Endodermal cell (in vitro differentiated cells): ENCODE data around the gene ZNF532. TPM values are rescaled to one million over a fixed set of nuclear protein-coding genes. Genes with fewer than 3 reads are reported as not detected.

Source experiments
- DNase-seq: peaks from one replicate; pipeline ENCODE4 v3.0.0-alpha.2; 2017
- H3K27ac ChIP-seq: 2 replicates; pipeline ENCODE4 v1.5.1; 2013; ENCODE audit warnings: mild to moderate bottlenecking, low read depth, low read length, moderate library complexity
- H3K27me3 ChIP-seq: 2 replicates; pipeline ENCODE4 v1.6.1; 2013; ENCODE audit warnings: mild to moderate bottlenecking, low read length, moderate library complexity; ENCODE audit not compliant: insufficient read depth, control insufficient read depth, poor library complexity, severe bottlenecking
- H3K36me3 ChIP-seq: 2 replicates; pipeline ENCODE4 v1.7.0; 2013; ENCODE audit warnings: mild to moderate bottlenecking, low read length, moderate library complexity; ENCODE audit not compliant: control insufficient read depth, insufficient read depth
- H3K4me1 ChIP-seq: one replicate; pipeline ENCODE4 v1.7.0; 2013; ENCODE audit warnings: low read length; ENCODE audit not compliant: control insufficient read depth, insufficient read depth
- H3K4me3 ChIP-seq: 2 replicates; pipeline ENCODE4 v1.5.1; 2013; ENCODE audit warnings: mild to moderate bottlenecking, low read length, moderate library complexity
- H3K9ac ChIP-seq: 2 replicates; pipeline ENCODE4 v1.6.1; 2013; ENCODE audit warnings: mild to moderate bottlenecking, low read length, moderate library complexity; ENCODE audit not compliant: poor library complexity, severe bottlenecking; ENCODE audit errors: extremely low read depth
- H3K9me3 ChIP-seq: 2 replicates; pipeline ENCODE4 v1.6.1; 2013; ENCODE audit warnings: mild to moderate bottlenecking, low read length, moderate library complexity; ENCODE audit not compliant: control insufficient read depth
- H3K27ac Mint-ChIP-seq: 2 replicates; pipeline ENCODE4 v1.8.0; 2020; ENCODE audit warnings: mixed read lengths
- H3K27me3 Mint-ChIP-seq: 2 replicates; pipeline ENCODE4 v1.8.0; 2021; ENCODE audit warnings: mild to moderate bottlenecking, mixed read lengths; ENCODE audit not compliant: insufficient read depth
- H3K36me3 Mint-ChIP-seq: 2 replicates; pipeline ENCODE4 v1.8.0; 2020; ENCODE audit warnings: low read depth, mixed read lengths
- H3K4me1 Mint-ChIP-seq: 2 replicates; pipeline ENCODE4 v1.8.0; 2020; ENCODE audit warnings: mixed read lengths
- H3K4me3 Mint-ChIP-seq: 2 replicates; pipeline ENCODE4 v1.8.0; 2020; ENCODE audit warnings: mild to moderate bottlenecking, moderate library complexity, mixed read lengths
- H3K9me3 Mint-ChIP-seq: 2 replicates; pipeline ENCODE4 v1.8.0; 2020; ENCODE audit warnings: mild to moderate bottlenecking, mixed read lengths
- CTCF ChIP-seq: fragments of 200-600 bp; sonication (generic); conservative IDR thresholded peaks from 2 replicates; pipeline ENCODE4 v1.5.0; 2021; ENCODE audit warnings: antibody characterized with exemption, mild to moderate bottlenecking
- WGBS, 2 experiments: methylation state at CpG; one replicate each; pipeline versions ENCODE4 v1.1.5 to v1.1.7; 2013; ENCODE audit warnings: missing lambda C conversion rate in 2 of 2, mixed read lengths in 1 of 2; ENCODE audit not compliant: insufficient coverage in 1 of 2, insufficient read length in 1 of 2; 5-methylcytosine and 5-hydroxymethylcytosine counted together
- total RNA-seq, 2 donors: library from RNA; stranded (reverse); fragmentation: NEBNext Ultra II Directional in 1 of 2; extraction: Animal tissue kit (Norgen Biotek cat#: 25700) in 1 of 2; gene quantifications; 2 replicates in 1 of 2; 3 replicates in 1 of 2; pipeline ENCODE4 v1.2.1, GENCODE V29; 2021

Gene ZNF532
- total RNA-seq, 2 donors from 2014 or later, result 138 to 207 TPM

DNA sequence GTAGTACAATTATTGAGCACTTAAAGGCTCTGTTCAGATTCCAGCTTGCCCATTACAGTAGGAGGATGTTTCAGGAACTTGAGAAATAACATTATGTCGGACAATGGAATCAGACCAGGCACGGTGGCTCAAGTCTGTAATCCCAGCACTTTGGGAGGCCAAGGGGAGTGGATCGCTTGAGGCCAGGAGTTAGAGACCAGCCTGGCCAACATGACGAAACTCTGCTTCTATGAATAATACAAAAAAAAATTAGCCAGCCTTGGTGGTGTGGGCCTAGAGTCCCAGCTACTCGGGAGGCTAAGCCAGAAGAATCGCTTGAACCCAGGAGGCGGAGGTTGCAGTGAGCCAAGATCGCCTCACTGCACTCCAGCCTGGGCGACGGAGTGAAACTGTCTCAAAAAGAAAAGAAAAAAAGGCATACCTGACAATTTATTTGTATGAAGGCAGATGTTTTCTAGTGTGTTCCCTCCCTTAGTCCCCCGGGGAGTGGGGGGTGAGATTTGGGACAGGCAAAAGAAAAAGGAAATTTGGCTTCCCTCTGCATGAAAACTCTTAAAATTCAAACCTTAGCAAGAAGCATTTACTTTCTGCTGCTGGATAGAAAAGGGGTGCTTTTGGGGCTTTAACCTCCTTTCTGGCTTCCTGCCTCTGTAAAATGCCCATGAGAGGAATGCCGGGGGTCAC lies 13.7 kb upstream of the ZNF532 start:
- Mint-ChIP-seq H3K4me3 (no peak overlapping the region), H3K4me1 (peaks cover 52% of the 10 kb centered on the region), H3K27me3 (no peaks in the 10 kb centered on the region), H3K9me3 (peaks cover 10% of the 10 kb centered on the region), H3K27ac (peak overlapping the region; percentile 90), H3K36me3 (no peaks in the 10 kb centered on the region)
- no peaks in the 10 kb centered on the region for H3K27me3 ChIP-seq
- peaks cover 29% of the 10 kb centered on the region for H3K4me1 ChIP-seq
- H3K9me3 ChIP-seq, result no peaks in the 10 kb centered on the region
- H3K27ac ChIP-seq, result peak overlapping the region; percentile 40
- DNase-seq, result no peak
- WGBS, 2 experiments, result 66 to 74% methylated on average over 7 to 12 of the region's 12 CpGs
- H3K9ac ChIP-seq, result no peak overlapping the region
- no peaks in the 10 kb centered on the region for H3K36me3 ChIP-seq
- no peak overlapping the region for H3K4me3 ChIP-seq
- no peak for TF ChIP-seq CTCF

DNA sequence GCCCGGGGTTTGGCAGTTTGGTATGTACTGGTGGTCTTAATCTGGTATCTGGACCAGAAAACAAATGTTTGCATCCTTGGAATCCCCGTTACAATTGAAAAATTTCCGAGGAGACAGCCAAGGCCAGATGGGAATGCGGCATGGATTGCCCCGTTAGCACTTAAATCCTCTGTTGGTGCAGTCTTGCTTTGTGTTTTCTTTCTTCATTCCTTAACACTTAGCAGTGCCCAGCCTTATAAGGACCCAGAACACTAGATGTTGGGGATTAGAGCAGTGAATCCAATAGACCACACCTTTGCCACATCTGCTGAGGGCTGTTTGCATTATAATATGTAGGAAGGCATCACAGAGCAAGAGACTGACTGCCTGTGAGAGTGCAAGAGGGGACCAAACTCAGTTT lies 12.8 kb upstream of the ZNF532 start:
- Histone ChIP-seq H3K9me3 (no peaks in the 10 kb centered on the region), H3K27me3 (no peaks in the 10 kb centered on the region), H3K27ac (peak overlapping the region; percentile 40), H3K4me1 (peaks cover 24% of the 10 kb centered on the region), H3K36me3 (no peaks in the 10 kb centered on the region), H3K9ac (no peak overlapping the region), H3K4me3 (peak overlapping the region; percentile 9)
- H3K27me3 Mint-ChIP-seq, result no peaks in the 10 kb centered on the region
- TF ChIP-seq CTCF, result no peak
- peak overlapping the region; percentile 7 for H3K27ac Mint-ChIP-seq
- H3K4me3 Mint-ChIP-seq, result no peak overlapping the region
- no peaks in the 10 kb centered on the region for H3K36me3 Mint-ChIP-seq
- peak; percentile 71 for DNase-seq
- peaks cover 10% of the 10 kb centered on the region for H3K9me3 Mint-ChIP-seq
- WGBS, 2 experiments, result 46 to 50% methylated on average over 3 to 5 of the region's 5 CpGs
- peaks cover 45% of the 10 kb centered on the region for H3K4me1 Mint-ChIP-seq

- 93 to 94% methylated on average over 1 to 4 of the region's 4 CpGs for WGBS, 2 experiments
- DNase-seq, result no peak
- no peak overlapping the region for H3K4me3 Mint-ChIP-seq
- H3K27me3 Mint-ChIP-seq, result no peaks in the 10 kb centered on the region
- Histone ChIP-seq H3K9me3 (no peaks in the 10 kb centered on the region), H3K27ac (no peak overlapping the region), H3K9ac (no peak overlapping the region), H3K27me3 (no peaks in the 10 kb centered on the region), H3K36me3 (no peaks in the 10 kb centered on the region), H3K4me1 (peaks cover 19% of the 10 kb centered on the region), H3K4me3 (no peak overlapping the region)
- no peaks in the 10 kb centered on the region for H3K36me3 Mint-ChIP-seq
- no peak overlapping the region for H3K27ac Mint-ChIP-seq
- H3K9me3 Mint-ChIP-seq, result peaks cover 10% of the 10 kb centered on the region
- no peak for TF ChIP-seq CTCF
- H3K4me1 Mint-ChIP-seq, result peaks cover 37% of the 10 kb centered on the region
Observed at GRCh38 chr18:58852629-58853028, 12.0 kb upstream of the ZNF532 start.
